C4-2B (cell line): ENCODE data around the gene HIVEP3.

Experiments used
- CTCF ChIP-seq: fragments of 450-650 bp; conservative IDR thresholded peaks from 2 replicates; pipeline ENCODE4 v1.5.1; 2017; ENCODE audit warnings: mild to moderate bottlenecking
- ZFX ChIP-seq: fragments of 450-650 bp; IDR thresholded peaks from 2 replicates; pipeline ENCODE4 v1.6.1; 2017

- TF ChIP-seq CTCF (no peak), ZFX (no peak)
Observed at GRCh38 chr1:41822866-41823265, 95.9 kb downstream of the HIVEP3 start.
